NCI-H345 (cell line): ENCODE results near the gene ACAA1.

Experiments
- DNase-seq: peaks from one replicate; lab custom pipeline; 2025; lab: John Stamatoyannopoulos, UW

The ACAA1 gene

DNA sequence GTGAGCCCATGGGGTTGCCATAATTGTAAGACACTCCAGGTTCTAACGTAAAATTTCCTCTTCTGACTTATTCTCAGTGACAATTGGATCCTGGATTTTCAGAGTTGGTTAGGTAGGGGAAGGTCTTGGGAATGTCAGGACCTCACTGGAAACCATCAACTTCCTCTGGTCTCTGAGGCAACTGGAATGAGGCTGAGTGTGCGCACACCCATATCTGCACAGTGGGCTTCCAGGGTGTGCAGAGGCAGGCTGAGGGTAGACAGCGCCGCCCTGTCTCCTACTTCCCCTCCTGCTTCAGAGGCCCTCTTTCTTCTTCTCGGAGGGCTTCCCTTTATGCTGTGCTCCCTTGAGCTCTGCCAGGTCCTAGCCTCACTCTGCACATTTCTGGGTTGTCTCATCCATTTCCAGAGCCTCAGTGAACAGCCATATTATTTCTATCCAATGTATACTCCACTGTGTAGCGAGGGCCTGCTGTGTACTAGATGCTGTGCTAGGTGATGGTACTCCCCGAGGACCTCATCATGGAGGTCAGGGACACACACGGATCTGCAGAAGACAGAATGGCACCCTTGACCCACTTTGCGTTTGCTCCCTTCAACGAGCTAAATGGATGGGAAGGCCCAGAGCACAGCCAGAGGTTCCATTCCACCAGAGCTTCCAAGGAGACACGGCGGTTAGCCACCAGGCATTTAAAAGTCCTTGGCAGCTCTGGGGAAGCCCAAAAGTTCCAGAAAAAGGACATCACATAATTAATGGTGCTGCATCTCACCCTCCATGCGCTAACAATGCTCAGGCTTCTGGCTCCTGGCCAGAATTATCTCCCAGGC, 18.3 kb downstream of the ACAA1 start:
- DNase-seq = no peak

DNA sequence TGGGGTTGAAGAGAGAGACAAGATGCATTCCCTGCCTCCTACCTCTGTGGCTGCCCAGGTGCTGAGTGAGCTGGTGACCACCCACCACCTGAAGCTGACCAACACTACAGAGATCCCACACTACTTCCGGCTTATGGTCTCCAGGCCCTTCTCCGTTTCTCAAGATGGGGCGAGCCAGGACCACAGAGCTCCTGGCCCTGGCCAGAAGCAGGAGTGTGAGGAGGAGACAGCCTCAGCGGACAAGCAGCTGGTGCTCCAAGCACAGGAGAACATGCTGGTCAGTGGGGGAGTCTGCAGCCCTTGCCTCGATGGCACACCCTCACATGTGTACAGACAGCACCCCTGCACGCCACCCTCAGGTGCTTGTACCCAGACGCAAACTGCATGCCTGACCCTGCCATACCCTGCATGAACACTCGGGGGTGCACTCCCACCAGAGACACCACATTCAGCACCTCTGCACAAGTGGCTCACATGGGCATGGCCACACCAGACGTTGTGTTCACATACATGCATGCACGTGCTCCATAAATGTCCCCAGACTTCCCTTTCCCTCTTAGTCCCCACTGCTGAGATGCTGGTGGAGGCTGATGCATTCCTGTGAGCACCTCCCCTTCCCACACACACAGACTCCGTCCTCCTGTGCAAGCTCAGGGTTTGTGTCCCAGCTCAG, 19.0 kb downstream of the ACAA1 start:
- peak; percentile 14 for DNase-seq

DNA sequence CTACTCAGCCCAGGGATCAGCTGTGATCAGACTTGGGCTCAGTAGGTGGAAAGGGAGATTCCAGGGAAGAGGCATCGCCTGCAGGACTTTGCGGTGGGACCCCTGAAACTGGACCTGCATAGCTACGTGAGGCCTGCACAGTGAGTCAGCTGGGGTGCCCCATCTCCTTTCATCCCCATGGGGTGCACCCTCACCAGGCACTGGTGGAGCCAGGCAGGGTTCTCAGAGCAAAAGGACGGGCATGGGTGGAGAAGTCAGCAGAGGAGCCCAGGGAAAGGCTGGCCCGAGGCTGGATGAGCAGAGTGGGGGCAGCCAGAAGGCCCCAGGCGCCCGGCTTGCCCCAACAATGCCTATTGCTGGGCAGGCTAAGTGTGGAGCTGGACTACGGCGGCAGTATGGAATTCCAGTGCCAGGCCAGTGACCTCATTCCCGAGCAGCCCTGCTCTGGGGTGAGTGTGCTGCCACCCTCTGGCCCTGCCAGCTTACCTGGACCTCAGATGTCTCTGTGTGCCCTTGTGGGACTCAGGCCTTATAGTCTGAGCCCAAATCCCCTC, 19.7 kb downstream of the ACAA1 start:
- DNase-seq = no peak

DNA sequence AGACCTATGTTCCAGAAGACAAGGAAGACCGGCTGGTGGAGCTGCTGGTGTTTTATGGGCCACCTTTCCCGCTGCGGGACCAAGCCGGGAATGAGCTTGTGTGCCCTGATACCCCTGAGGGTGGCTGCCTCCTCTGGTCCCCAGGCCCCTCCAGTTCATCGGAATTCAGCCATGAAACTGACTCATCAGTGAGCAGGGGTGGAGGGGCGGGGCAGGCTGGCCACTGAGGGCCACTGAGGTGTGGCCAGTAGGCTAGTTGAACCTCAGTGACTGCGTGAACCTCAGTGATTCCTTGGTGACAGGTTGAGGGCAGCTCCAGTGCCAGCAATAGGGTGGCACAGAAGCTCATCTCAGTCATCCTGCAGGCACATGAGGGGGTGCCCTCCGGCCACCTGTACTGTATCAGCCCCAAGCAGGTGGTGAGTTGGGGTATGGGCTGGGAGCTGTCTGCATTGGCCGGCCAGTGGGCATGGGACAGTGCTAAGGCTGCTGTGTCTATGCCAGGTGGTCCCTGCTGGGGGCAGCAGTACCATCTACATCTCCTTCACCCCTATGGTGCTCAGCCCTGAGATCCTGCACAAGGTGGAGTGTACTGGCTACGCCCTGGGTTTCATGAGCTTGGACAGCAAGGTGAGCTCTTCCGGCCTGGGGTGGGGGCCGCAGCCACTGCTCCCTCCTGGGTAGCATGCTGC, 20.3 kb downstream of the ACAA1 start:
- DNase-seq = no peak

DNA sequence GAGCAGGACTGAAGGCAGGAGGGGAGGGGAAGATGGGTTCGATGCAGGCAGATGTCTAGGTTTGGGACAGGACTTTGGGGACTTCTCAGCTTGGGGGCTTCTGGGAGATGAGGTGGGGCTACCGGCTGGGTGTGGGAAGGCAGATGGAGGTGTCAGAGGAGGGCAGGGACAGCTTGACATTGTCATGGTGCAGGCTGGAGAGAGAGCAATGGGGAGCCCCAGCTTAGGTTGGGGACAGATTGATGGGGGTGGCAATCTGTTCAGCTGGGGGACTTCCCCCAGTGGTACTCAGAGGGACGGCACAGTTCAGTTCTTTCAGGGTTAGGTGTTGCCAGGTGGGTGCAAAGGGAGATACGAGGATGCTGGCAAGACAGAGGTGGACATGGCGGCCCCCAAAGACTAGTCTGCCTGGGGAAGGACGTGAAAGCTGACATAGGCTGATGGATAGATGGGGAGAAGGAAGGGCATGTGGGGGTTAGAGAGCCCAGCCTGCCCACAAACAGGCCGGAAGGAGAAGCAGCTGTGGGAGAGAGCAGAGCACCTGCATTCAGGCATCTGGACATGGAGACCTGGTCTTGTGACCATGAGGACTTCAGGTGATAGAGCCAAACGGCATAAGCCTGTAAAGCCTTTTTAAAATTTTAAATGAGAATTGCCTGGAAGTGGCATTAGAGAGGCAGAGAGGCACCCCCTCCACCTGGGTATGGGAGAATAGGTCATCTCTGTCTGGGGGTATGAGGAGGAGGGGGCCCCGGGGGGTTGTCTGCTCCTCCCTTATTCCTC, 21.1 kb downstream of the ACAA1 start:
- DNase-seq = no peak

DNA sequence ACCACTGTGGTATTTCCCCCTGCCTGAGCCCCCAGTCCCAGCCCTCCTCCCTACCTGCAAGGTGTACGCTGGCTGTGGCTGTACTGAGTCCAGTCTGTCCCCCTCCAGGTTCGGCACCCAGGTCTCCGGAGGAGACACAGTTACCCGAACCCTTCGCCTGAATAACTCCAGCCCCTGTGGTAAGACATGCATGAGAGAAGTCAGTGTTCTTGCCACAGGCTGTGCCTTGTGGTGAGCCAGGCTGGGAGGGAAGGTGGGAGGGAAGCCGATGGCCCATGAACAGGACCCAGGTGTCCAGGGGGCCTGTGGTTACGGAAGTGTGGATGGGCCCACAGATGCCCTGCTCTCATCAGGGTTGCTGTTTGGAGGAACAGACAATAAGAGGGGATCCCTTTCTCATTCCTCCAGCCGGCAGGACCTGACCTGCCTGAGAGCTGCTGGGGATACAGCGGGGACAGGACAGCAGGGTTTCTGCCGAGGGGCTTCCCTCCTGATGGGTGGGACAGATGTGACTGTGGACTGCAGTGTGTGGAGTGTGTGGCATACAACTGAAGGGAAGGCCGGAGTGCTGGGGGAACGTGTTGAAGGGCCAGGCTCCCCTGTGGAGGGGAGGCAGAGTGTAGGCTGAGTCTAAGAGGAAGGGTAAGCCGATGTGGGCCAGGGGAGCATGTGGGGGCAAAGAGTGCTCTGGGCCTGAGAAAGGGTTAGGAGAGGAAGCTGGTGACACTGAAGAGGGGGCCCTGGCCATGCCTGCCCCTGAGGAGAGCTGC, 21.9 kb downstream of the ACAA1 start:
- DNase-seq = no peak

DNA sequence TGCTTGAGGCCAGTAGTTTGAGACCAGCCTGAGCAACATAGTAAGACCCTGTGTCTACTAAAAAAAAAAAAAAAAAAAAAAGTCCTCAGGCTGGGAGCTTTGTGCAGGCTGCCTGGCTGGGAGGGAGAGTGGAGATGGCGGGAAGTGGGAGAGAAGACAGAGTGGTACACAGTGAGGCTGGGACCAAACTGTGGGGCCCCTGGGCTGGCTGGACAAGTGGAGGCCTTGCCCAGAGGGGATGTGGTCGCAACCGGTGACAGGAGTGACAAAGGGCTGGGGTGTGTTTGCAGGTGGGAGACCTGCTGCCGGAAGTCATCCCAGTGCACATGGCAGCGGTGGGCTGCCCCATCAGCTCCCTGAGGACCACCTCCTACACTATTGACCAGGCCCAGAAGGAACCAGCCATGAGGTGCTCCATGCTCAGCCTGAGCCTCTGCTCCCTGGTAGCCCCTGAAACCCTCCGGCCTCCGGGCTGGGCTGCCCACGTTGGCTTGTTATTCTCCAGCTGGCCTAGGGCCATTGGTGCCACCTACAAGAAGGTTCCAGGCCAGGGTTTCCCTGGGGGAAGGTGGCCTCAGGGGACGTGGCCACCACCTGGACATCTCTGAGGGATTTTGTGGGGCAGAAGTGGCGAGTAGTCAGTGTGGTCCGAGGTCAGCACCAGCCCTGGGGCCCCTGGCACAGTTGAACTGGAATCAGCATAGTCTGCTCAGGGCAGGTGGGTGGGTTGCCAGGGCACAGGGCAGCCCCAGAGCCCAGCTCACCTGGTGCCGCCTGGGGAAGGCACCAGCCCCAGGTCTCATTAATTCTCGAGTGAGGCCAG, 22.7 kb downstream of the ACAA1 start:
- no peak for DNase-seq

DNA sequence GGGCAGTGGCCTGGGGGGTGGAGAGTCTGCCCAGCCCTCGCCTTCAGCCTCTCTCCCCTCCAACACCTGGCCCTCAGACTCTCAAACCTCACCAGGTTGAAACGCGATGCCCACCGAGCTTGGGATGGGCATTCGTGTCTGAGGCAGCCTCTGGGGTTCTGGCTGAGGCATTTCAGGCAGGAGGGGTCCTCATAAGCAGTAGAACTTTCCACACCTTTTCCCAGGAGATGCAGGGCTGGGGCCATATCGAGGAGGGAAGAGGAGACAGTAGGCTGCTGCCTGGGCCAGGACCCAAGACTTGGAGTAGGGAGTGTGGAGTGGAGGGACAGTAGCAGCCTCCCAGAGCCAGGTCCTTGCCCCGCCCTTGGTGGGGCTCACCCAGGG, 24.6 kb downstream of the ACAA1 start:
- no peak for DNase-seq

DNA sequence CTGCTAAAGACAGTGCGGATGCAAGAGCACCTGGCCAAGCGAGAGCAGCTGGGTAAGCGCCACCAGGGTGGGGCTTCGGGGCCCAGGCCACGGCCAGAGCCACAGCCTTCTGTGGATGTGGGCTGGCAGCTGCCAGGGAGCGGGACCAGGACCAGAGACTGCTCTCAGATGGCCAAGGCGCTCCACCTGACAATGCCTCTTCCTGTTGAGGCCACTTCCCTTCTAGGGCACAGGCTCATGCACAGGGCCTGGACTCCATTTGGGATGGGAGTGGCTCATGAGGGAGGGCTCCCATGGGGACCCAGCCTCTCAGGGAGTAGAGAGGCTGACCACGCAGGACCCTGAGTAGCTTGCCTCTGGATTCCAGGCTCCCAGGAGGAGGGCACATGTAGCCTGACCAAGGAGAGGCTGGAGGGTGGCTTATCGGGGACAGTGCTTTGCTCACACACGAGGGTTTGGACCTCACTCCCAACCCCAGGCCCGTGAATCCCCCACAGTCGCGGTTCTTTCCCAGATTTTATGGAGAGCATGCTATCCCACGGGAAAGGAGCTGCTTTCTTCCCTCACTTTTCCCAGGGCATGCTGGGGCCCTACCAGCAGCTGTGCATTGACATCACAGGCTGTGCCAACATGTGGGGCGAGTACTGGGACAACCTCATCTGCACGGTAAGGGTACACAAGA, 25.1 kb downstream of the ACAA1 start:
- DNase-seq = no peak

DNA sequence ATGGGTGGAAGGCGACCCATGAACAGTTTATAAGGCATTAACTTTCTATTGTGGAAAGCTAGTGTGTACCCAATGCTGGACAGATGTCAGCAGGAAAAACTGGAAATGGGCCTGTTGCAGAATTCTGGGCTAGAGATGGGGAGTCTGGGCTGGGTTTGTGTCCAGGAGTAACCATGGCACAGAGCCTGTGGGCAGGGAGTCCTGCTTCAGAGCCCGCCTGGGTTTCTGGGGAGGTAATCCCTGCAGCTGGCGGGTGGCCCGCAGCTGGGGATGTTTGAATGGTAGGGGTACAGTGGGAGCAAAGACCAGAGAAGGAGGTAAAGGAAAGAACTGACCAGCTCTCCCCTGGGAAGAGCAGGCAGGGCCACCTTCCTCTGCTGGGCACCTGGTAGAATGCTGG, 25.7 kb downstream of the ACAA1 start:
- no peak for DNase-seq

DNA sequence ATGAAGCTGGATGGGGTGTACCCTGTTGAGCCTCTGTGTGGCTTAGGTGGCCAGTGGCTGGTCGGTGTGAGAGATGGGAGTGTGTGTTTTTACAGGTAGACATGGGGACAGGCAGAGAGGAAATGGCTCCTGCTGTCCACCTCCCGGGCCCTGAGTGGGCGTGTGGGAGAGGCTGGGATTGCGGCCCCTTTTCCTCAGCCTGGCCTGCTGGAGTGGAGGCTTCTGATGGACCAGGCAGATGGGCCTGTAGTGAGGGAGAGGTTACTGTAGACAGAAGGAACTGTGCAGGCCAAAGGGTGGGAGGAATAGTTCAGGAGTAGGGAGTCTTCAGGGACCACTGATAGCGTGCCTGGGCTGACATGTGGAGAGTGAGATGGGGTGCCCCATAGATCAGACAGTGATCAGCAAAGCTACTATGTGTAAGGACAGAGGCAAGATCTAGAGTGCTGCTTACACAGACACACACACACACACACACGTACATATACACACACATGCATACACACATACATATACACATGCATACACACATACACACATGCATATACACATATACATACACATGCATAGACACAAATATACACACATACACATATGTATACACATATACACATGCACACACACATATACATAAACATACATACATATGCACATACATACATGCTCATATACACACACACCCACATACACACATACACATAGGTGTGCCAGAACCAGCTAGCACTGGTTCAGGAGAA, 26.4 kb downstream of the ACAA1 start:
- no peak for DNase-seq

DNA sequence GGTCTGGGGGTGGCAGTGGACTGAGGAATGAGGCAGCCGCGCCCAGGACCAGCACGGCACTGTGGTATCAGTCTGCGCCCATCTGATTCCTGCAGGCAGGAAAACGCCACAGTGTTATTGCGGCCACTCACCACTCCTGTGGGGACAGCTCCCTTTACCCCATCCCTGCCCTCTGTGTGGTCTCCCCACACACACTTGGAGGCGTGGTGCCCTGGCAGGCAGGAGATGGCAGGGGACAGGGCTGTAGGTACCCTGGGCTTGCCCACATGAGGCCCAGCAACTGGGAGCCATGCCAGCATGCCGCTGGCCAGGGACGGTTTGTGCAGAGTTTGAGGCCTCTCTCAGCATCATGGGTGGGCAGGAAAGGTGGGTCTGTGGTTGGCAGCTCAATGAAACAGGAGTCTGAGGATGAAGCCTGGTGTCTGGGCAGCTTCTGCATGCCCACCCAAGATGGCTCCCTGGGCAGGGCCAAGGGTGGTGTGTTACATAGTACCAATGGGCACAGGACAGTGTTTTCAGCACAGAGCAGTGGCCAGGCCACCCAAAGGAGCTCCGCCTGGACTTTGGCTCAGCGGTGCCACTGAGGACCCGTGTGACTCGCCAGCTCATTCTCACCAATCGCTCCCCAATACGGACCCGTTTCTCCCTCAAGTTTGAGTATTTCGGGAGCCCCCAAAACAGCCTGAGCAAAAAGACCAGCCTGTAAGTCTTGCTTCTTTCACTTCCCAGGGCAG, 27.2 kb downstream of the ACAA1 start:
- no peak for DNase-seq

DNA sequence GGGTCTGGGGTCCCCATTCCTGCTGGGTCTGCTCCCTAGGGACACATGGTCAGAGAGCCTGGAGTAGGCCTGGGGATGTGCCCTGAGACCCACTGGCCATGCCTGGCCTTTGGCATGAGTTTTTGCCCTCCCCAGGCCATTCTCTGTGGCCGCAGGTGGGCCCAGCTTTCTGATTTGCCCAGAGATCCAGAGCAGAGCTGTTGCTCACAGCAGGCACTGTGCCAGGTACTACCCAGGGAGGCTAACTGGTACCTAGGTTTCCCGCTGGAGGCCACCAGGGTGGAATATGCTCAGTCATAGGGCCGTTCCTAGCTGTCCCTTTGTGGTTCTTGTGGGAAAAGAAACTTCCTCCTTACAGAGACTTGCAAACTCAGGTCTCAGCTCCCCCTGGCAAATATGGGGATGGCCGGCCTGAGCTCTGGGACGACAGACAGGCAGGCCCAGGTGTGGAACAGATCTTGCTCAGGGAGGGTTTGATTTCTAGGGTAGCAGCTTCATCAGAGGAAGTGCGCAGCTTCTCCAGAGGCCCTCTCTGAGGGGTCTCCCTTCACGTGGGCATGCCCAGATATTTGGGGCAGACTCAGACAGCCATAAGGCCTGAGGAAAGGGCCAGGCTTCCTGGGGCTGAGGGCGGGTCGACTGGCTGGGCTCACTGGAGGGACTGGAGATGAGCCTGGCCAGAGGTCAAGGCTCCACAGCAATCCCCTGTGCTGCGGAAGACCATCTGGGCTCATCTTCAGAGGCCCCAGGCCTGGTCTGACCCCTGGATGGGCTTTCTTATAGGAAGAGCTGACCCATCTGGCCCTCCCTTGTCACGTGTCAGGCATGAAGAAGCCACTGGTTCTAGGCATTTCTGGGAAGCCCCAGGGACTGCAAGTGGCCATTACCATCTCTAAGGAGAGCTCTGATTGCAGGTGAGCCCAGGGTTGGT, 28.0 kb downstream of the ACAA1 start:
- DNase-seq = no peak

DNA sequence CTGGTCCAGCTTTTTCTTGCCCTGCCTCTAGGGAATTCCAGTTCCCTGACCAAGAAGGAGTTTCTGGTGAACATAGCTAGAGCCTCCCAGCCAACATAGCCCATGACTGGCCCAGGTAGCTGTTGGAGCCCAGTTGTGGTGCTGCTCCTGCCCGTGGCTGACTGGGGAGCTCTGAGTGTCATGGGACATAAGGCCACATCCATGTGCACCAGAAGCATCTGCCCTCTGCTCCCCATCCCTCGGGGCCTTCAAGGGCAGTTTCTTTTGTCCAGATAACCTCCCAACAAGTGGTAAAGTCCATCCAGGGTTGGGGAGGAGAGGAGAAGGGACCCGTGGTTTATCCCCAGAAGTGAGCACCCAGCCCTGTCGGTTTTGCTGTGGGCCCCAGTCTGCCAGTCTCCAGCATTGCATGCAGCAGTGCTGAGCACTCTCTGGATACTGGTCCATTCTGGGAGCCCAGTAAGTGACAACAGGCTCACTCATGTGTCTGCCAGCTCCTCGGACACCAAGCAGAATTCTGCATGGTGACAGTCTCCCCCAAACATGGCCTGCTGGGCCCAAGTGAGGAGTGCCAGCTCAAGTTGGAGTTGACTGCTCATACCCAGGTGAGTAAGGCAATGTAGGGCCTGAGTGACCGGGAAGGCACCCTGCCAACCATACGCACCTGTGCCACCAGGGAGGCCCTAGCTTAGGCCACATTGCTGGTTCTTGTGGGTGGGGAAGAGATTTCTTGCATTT, 28.8 kb downstream of the ACAA1 start:
- no peak for DNase-seq

DNA sequence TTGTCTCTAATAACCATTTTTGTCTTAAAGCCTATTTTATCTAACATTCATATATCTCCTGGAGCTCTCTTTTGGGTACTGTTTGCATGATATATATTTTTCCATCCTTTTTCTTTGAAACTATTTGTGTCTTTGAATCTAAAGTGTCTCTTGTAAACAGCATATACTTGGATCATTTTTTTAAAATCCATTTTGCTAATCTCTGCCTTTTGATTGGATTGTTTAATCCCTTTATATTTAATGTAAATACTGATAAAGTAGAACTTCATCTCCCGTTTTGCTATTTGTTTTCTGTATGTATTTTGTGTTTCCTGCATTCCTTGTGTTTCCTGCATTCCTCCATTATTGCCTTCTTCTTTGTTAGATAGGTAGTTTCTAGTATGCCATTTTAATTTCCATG, 31.4 kb downstream of the ACAA1 start:
- no peak for DNase-seq

DNA sequence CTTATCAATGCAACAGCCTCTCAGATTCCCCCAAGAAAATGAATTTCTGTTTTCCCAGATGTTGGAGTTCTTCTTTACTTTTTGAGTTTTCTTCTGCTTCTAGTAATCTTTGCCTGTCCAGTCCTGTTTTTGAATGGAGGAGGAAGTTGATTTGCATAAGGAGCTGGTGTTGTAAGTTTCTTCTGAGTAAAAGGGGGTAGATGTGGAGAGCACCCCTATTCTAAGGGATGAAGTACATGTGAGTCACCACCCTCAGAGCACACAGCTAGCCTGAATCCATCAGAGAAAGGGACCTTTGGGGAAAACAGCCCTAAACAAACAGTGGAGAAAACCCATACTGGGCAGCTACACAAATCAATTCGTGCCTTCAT, 34.5 kb downstream of the ACAA1 start:
- no peak for DNase-seq
